GM12874 (cell line): ENCODE results near the gene BASP1.

Source experiments
- TF ChIP-seq, protein P1 (sequence below): IDR thresholded peaks from 2 replicates; pipeline ENCODE4 v1.5.1; 2011; ENCODE audit warnings: low read depth, mild to moderate bottlenecking, control low read depth, low read length, moderate library complexity; ENCODE audit not compliant: insufficient read depth

The BASP1 gene

DNA sequence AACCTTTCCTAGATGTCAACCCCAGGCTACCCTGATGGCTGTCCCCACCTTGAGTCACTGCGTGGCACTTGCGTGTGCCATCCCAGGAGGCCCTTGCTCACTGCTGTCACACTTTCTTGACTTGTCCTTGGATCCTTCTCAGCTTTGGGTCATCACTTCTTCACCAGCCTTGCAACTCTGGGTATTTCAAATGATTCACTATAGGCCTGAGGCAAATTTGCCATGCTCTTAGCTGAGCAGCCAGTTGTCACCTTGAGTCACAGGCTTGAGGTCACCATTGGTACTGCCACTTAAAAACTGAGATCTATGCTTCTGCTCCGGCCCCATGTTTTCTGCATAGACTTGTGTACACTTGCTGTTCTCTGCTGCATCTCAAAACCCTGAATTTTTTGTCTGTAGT, 84.7 kb downstream of the BASP1 start:
- TF ChIP-seq, protein P1, sequence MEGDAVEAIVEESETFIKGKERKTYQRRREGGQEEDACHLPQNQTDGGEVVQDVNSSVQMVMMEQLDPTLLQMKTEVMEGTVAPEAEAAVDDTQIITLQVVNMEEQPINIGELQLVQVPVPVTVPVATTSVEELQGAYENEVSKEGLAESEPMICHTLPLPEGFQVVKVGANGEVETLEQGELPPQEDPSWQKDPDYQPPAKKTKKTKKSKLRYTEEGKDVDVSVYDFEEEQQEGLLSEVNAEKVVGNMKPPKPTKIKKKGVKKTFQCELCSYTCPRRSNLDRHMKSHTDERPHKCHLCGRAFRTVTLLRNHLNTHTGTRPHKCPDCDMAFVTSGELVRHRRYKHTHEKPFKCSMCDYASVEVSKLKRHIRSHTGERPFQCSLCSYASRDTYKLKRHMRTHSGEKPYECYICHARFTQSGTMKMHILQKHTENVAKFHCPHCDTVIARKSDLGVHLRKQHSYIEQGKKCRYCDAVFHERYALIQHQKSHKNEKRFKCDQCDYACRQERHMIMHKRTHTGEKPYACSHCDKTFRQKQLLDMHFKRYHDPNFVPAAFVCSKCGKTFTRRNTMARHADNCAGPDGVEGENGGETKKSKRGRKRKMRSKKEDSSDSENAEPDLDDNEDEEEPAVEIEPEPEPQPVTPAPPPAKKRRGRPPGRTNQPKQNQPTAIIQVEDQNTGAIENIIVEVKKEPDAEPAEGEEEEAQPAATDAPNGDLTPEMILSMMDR, result no peak

DNA sequence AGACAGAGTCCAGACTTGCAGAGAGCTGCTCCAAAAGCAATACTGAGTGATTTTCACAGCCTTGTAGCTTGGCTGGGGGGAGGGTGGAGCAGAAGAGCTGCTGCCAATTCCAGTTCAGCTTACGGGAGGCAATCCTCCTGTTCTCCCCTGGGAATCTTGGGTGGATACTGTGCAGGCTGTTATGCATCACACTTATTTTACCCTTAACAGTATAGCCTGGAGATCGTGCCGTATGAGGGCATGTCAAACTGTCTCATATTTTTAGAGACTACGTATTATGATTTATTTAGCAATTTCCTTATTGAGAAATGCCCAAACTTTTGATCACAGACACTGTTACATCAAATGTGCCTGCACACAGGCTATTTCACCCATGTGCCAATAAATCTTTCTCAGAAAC, 85.2 kb downstream of the BASP1 start:
- TF ChIP-seq, protein P1, result no peak

DNA sequence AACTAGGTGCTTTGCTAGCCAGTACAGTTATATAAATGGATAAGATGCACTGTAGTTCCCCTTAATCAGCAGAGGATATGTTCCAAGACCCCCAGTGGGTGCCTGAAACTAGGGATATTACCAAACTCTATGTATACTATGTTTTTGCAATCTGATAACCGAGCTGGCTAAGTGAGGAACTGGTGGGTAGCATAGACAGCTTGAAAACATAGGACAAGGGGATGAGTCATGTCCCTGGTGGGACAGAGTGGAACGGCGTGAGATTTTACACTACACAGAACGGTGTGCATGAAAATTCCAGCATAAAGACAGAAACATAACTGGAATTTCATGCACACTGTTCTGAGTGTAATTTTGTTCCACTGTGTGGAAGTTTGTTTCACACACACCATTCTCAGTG, 86.9 kb downstream of the BASP1 start:
- TF ChIP-seq, protein P1, result no peak

DNA sequence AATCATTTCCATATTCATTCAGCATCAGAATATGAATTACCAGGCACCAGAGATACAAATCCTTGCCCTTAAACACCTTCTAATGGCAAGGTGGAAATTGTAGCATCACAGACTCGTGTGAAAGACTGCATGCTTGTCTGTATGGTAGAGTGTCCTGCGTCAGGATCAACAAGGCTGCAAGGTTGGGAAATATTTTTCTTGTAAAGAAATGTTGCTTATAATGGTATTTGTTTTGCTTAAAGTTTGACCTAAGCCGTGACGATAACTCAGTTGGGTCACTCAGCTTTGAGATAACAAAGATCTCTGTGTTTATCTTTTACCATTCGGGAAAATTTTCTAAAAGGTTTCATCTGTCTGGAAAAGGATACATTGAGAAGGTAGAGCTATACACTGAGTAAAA, 87.6 kb downstream of the BASP1 start:
- TF ChIP-seq, protein P1, result no peak

DNA sequence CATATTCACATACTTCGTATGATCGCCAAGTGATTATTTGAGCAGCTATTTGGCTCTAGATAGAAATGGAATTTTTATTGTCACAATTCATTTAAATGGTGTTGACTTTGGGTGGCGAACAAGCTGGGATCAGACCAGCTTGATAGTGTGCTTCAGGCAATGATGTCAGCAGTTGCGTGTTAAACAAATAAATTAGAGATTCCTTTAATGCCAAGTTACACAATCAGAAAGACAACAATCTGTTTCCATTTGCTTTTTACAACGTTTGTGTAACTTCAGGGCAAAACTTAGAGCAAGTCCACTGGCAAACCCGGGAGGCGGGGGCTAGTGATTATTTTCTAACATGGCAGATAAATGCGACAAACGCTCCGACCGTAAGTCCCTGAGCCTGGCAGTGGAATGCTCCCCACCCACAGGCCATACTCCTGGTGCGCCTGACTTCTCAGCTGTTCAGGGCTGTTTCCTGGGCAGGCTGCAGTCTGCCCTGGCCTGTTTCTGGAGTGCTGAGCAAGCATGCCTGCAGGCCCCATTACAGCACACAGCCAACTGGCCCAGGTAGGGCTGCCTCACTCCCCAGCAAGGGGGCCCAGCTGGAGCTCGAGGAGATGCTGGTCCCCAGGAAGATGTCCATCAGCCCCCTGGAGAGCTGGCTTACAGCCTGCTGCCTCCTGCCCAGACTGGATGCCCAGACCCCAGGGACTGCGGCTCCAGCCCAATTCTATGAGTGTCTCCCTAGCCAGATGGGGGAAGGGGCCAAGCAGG, 88.7 kb downstream of the BASP1 start:
- TF ChIP-seq, protein P1, result no peak

DNA sequence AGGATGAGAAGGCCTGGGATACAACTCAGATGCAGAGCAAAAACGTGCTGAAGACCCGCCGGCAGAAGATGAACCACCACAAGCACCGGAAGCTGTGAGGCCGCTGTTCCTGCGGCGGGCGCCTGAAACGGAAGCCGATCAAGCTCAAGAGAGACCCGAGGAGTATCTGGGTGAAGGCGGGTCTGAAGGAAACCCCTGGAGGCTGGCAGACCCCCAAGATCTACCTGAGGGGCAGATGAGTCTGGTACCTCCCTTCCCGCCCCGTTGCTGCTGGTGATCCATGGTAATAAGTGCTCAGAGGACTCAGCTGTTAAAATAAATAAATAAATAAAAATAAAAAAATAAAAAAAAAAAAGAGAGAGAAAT, 89.3 kb downstream of the BASP1 start:
- TF ChIP-seq, protein P1, result no peak

DNA sequence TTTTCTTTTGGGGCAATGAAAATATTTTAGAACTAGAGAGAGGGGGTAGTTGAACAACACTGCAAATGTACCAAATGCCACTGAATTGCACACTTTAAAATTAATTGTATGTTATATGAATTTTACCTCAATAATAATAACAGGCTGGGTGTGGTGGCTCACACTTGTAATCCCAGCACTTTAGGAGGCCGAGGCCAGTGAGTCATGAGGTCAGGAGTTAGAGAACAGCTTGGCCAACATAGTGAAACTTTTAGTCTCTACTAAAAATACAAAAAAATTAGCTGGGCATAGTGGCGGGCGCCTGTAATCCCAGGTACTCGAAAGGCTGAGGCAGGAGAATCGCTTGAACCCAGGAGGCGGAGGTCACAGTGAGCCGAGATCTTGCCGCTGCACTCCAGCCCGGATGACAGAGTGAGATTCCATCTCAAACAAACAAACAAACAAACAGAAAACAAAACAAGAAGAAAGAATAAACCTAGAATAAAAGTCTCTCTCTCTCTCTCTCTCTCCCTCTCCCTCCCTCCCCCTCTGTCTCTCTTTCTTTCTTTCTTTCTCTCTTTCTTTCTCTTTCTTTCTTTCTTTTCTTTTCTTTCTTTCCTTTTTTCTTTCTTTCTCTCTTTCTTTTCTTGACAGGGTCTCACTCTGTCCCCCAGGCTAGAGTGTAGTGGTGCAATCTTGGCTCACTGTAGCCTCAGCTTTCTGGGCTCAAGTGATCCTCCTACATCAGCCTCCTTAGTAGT, 91.1 kb downstream of the BASP1 start:
- TF ChIP-seq, protein P1, result no peak
